HEK293 (cell line): ENCODE measurements around the gene AFG1L.

Experiments used
- REST ChIP-seq: fragments of 450-650 bp; formaldehyde crosslinking; IDR thresholded peaks from 2 replicates; pipeline ENCODE4 v1.5.1; 2016; ENCODE audit warnings: missing biosample characterization, missing genetic modification characterization
- SALL2 ChIP-seq: fragments of 450-650 bp; formaldehyde crosslinking; IDR thresholded peaks from 2 replicates; pipeline ENCODE4 v1.5.0; 2017; ENCODE audit warnings: missing biosample characterization, mild to moderate bottlenecking, missing genetic modification characterization, borderline replicate concordance
- ZBTB48 ChIP-seq: fragments of 450-650 bp; formaldehyde crosslinking; IDR thresholded peaks from 2 replicates; pipeline ENCODE4 v1.5.1; 2016; ENCODE audit warnings: missing biosample characterization, missing genetic modification characterization
- ZNF132 ChIP-seq: fragments of 450-650 bp; formaldehyde crosslinking; IDR thresholded peaks from 2 replicates; pipeline ENCODE4 v1.5.1; 2017; ENCODE audit warnings: missing biosample characterization, missing genetic modification characterization, borderline replicate concordance
- ZNF18 ChIP-seq: fragments of 450-650 bp; formaldehyde crosslinking; IDR thresholded peaks from 2 replicates; pipeline ENCODE4 v1.5.1; 2016; ENCODE audit warnings: missing biosample characterization, missing genetic modification characterization
- ZNF501 ChIP-seq: fragments of 450-650 bp; formaldehyde crosslinking; IDR thresholded peaks from 2 replicates; pipeline ENCODE4 v1.5.1; 2016; ENCODE audit warnings: missing biosample characterization, missing genetic modification characterization
- TF ChIP-seq, protein P1 (sequence below): fragments of 450-650 bp; formaldehyde crosslinking; IDR thresholded peaks from 2 replicates; pipeline ENCODE4 v1.5.1; 2017; ENCODE audit warnings: missing biosample characterization, missing genetic modification characterization
- TF ChIP-seq, protein P2 (sequence below): fragments of 450-650 bp; formaldehyde crosslinking; IDR thresholded peaks from 2 replicates; pipeline ENCODE4 v1.5.1; 2016; ENCODE audit warnings: missing biosample characterization, missing genetic modification characterization
- TF ChIP-seq, protein P3 (sequence below): fragments of 450-650 bp; formaldehyde crosslinking; IDR thresholded peaks from 2 replicates; pipeline ENCODE4 v1.5.1; 2016; ENCODE audit warnings: missing biosample characterization, missing genetic modification characterization

- no peak for TF ChIP-seq REST
- TF ChIP-seq, protein P1, sequence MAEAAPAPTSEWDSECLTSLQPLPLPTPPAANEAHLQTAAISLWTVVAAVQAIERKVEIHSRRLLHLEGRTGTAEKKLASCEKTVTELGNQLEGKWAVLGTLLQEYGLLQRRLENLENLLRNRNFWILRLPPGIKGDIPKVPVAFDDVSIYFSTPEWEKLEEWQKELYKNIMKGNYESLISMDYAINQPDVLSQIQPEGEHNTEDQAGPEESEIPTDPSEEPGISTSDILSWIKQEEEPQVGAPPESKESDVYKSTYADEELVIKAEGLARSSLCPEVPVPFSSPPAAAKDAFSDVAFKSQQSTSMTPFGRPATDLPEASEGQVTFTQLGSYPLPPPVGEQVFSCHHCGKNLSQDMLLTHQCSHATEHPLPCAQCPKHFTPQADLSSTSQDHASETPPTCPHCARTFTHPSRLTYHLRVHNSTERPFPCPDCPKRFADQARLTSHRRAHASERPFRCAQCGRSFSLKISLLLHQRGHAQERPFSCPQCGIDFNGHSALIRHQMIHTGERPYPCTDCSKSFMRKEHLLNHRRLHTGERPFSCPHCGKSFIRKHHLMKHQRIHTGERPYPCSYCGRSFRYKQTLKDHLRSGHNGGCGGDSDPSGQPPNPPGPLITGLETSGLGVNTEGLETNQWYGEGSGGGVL, result no peak
- TF ChIP-seq, protein P2, sequence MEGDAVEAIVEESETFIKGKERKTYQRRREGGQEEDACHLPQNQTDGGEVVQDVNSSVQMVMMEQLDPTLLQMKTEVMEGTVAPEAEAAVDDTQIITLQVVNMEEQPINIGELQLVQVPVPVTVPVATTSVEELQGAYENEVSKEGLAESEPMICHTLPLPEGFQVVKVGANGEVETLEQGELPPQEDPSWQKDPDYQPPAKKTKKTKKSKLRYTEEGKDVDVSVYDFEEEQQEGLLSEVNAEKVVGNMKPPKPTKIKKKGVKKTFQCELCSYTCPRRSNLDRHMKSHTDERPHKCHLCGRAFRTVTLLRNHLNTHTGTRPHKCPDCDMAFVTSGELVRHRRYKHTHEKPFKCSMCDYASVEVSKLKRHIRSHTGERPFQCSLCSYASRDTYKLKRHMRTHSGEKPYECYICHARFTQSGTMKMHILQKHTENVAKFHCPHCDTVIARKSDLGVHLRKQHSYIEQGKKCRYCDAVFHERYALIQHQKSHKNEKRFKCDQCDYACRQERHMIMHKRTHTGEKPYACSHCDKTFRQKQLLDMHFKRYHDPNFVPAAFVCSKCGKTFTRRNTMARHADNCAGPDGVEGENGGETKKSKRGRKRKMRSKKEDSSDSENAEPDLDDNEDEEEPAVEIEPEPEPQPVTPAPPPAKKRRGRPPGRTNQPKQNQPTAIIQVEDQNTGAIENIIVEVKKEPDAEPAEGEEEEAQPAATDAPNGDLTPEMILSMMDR (tag by site-specific recombination), result no peak
- TF ChIP-seq ZBTB48 (tag by site-specific recombination), result no peak
- TF ChIP-seq ZNF501 (tag by site-specific recombination), result no peak
- no peak for TF ChIP-seq SALL2 (tag by site-specific recombination)
- TF ChIP-seq, protein P3, sequence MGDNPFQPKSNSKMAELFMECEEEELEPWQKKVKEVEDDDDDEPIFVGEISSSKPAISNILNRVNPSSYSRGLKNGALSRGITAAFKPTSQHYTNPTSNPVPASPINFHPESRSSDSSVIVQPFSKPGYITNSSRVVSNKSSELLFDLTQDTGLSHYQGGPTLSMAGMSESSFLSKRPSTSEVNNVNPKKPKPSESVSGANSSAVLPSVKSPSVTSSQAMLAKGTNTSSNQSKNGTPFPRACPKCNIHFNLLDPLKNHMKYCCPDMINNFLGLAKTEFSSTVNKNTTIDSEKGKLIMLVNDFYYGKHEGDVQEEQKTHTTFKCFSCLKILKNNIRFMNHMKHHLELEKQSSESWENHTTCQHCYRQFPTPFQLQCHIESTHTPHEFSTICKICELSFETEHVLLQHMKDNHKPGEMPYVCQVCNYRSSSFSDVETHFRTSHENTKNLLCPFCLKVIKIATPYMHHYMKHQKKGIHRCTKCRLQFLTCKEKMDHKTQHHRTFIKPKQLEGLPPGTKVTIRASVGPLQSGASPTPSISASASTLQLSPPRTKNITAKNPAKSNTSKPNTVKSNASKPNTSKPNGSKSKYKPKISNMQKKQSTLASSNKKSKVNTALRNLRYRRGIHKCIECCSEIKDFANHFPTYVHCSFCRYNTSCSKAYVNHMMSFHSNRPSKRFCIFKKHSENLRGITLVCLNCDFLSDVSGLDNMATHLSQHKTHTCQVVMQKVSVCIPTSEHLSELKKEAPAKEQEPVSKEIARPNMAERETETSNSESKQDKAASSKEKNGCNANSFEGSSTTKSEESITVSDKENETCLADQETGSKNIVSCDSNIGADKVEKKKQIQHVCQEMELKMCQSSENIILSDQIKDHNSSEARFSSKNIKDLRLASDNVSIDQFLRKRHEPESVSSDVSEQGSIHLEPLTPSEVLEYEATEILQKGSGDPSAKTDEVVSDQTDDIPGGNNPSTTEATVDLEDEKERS (tag by site-specific recombination), result no peak
- no peak for TF ChIP-seq ZNF18
- TF ChIP-seq ZNF132 (tag by site-specific recombination), result no peak
Measured at GRCh38 chr6:108435391-108435790, 140.5 kb downstream of the AFG1L start.
